H9 (cell line): ENCODE measurements around the gene MUC4. TPM values are rescaled to one million over a fixed set of nuclear protein-coding genes. Genes with fewer than 3 reads are reported as not detected.

Experiments
- DNase-seq: peaks from one replicate; pipeline ENCODE4 v3.0.0-alpha.2; 2017
- H2AFZ ChIP-seq: one replicate; pipeline ENCODE4 v1.6.1; 2013; ENCODE audit warnings: mild to moderate bottlenecking, low read length, control low read depth, moderate library complexity
- H2AK5ac ChIP-seq: 2 replicates; pipeline ENCODE4 v1.6.1; 2013; ENCODE audit warnings: low read length, control low read depth, mixed read lengths; ENCODE audit not compliant: insufficient read length
- H2BK120ac ChIP-seq: one replicate; pipeline ENCODE4 v1.6.1; 2013; ENCODE audit warnings: low read depth, mild to moderate bottlenecking, low read length, control low read depth, inconsistent platforms; ENCODE audit not compliant: poor library complexity, severe bottlenecking
- H2BK12ac ChIP-seq: 2 replicates; pipeline ENCODE4 v1.6.1; 2013; ENCODE audit warnings: low read length, control low read depth, mixed read lengths, low read depth; ENCODE audit not compliant: insufficient read length
- H2BK15ac ChIP-seq: 2 replicates; pipeline ENCODE4 v1.6.1; 2013; ENCODE audit warnings: low read depth, low read length, control low read depth
- H2BK20ac ChIP-seq: one replicate; pipeline ENCODE4 v1.6.1; 2013; ENCODE audit warnings: low read depth, mild to moderate bottlenecking, low read length, control low read depth, inconsistent platforms; ENCODE audit not compliant: poor library complexity, severe bottlenecking
- H2BK5ac ChIP-seq: 2 replicates; pipeline ENCODE4 v1.6.1; 2013; ENCODE audit warnings: low read length, control low read depth, mixed read lengths; ENCODE audit not compliant: insufficient read length
- H3K14ac ChIP-seq: 2 replicates; pipeline ENCODE4 v1.6.1; 2013; ENCODE audit warnings: low read length, control low read depth; ENCODE audit not compliant: insufficient read depth
- H3K18ac ChIP-seq: 2 replicates; pipeline ENCODE4 v1.6.1; 2013; ENCODE audit warnings: low read depth, mild to moderate bottlenecking, mixed read lengths, low read length, control low read depth; ENCODE audit not compliant: insufficient read length
- H3K23ac ChIP-seq: 2 replicates; pipeline ENCODE4 v1.6.1; 2013; ENCODE audit warnings: low read length, control low read depth, mixed read lengths, low read depth; ENCODE audit not compliant: insufficient read length
- H3K23me2 ChIP-seq: 2 replicates; pipeline ENCODE4 v1.6.1; 2013; ENCODE audit warnings: low read depth, mild to moderate bottlenecking, mixed read lengths, low read length, control low read depth; ENCODE audit not compliant: insufficient read length, poor library complexity, severe bottlenecking
- H3K27ac ChIP-seq: 2 replicates; pipeline ENCODE4 v1.5.1; 2013; ENCODE audit warnings: low read length, control low read depth, mixed read lengths, low read depth; ENCODE audit not compliant: insufficient read length
- H3K27me3 ChIP-seq: 2 replicates; pipeline ENCODE4 v1.6.1; 2013; ENCODE audit warnings: low read length, control low read depth, inconsistent platforms; ENCODE audit not compliant: insufficient read depth
- H3K4ac ChIP-seq: 2 replicates; pipeline ENCODE4 v1.6.1; 2013; ENCODE audit warnings: low read depth, mild to moderate bottlenecking, control low read depth, inconsistent platforms, low read length, moderate library complexity
- H3K4me1 ChIP-seq: 2 replicates; pipeline ENCODE4 v1.6.1; 2013; ENCODE audit warnings: low read length, control low read depth, inconsistent platforms; ENCODE audit not compliant: insufficient read depth
- H3K4me2 ChIP-seq: 2 replicates; pipeline ENCODE4 v1.6.1; 2013; ENCODE audit warnings: low read length, control low read depth, mixed read lengths; ENCODE audit not compliant: insufficient read length, insufficient read depth
- H3K56ac ChIP-seq: 2 replicates; pipeline ENCODE4 v1.6.1; 2013; ENCODE audit warnings: low read depth, mild to moderate bottlenecking, mixed read lengths, low read length, control low read depth; ENCODE audit not compliant: insufficient read length
- H3K79me1 ChIP-seq: 2 replicates; pipeline ENCODE4 v1.6.1; 2013; ENCODE audit warnings: low read depth, mild to moderate bottlenecking, moderate library complexity, low read length, control low read depth, inconsistent platforms; ENCODE audit not compliant: insufficient read depth, poor library complexity, severe bottlenecking
- H3K79me2 ChIP-seq: 2 replicates; pipeline ENCODE4 v1.6.1; 2013; ENCODE audit warnings: low read length, control low read depth, inconsistent platforms; ENCODE audit not compliant: insufficient read depth
- H3K9ac ChIP-seq: 2 replicates; pipeline ENCODE4 v1.6.1; 2013; ENCODE audit warnings: low read length, control low read depth, mixed read lengths; ENCODE audit not compliant: insufficient read length; ENCODE audit errors: extremely low read depth
- H3K9me3 ChIP-seq: one replicate; pipeline ENCODE4 v1.6.1; 2013; ENCODE audit warnings: low read depth, low read length, inconsistent platforms; ENCODE audit not compliant: control insufficient read depth
- H3T11ph ChIP-seq: one replicate; pipeline ENCODE4 v1.6.1; 2013; ENCODE audit warnings: mild to moderate bottlenecking, low read length, control low read depth, inconsistent platforms
- H4K20me1 ChIP-seq: one replicate; pipeline ENCODE4 v1.6.1; 2013; ENCODE audit not compliant: control insufficient read depth, insufficient read length, insufficient read depth
- H4K5ac ChIP-seq: 2 replicates; pipeline ENCODE4 v1.6.1; 2013; ENCODE audit warnings: low read depth, mild to moderate bottlenecking, mixed read lengths, low read length, control low read depth; ENCODE audit not compliant: insufficient read length
- H4K8ac ChIP-seq: replicated peaks from 2 replicates; pipeline ENCODE4 v1.6.1; 2013; ENCODE audit warnings: low read length, control low read depth, mixed read lengths, low read depth; ENCODE audit not compliant: insufficient read length
- H4K91ac ChIP-seq: 2 replicates; pipeline ENCODE4 v1.6.1; 2013; ENCODE audit warnings: low read depth, mild to moderate bottlenecking, moderate library complexity, mixed read lengths, low read length, control low read depth; ENCODE audit not compliant: insufficient read length
- H3K27ac Mint-ChIP-seq, 3 experiments: 2 replicates in 2 of 3; 3 replicates in 1 of 3; pipeline ENCODE4 v1.8.0; 2020 to 2021; ENCODE audit warnings: mixed read lengths in 3 of 3, mild to moderate bottlenecking in 1 of 3, moderate library complexity in 1 of 3
- H3K27me3 Mint-ChIP-seq: 2 replicates; pipeline ENCODE4 v1.8.0; 2021; ENCODE audit warnings: low read depth, mild to moderate bottlenecking, moderate library complexity, mixed read lengths
- H3K36me3 Mint-ChIP-seq, 3 experiments: 2 replicates in 2 of 3; 3 replicates in 1 of 3; pipeline ENCODE4 v1.8.0; 2020 to 2021; ENCODE audit warnings: low read depth in 3 of 3, mixed read lengths in 3 of 3; ENCODE audit not compliant: insufficient read depth in 1 of 3
- H3K4me1 Mint-ChIP-seq, 2 experiments: 2 replicates each; pipeline ENCODE4 v1.8.0; 2020; ENCODE audit warnings: mixed read lengths in 2 of 2
- H3K4me3 Mint-ChIP-seq, 2 experiments: 2 replicates in 1 of 2; 3 replicates in 1 of 2; pipeline ENCODE4 v1.8.0; 2020 to 2021; ENCODE audit warnings: mild to moderate bottlenecking in 2 of 2, mixed read lengths in 2 of 2, moderate library complexity in 1 of 2
- H3K9me3 Mint-ChIP-seq, 2 experiments: 2 replicates in 1 of 2; 3 replicates in 1 of 2; pipeline ENCODE4 v1.8.0; 2020; ENCODE audit warnings: mild to moderate bottlenecking in 2 of 2, mixed read lengths in 2 of 2, moderate library complexity in 1 of 2
- CTCF ChIP-seq: fragments of 200-600 bp; sonication (generic); conservative IDR thresholded peaks from 3 replicates; pipeline ENCODE4 v1.8.0; 2021; ENCODE audit warnings: antibody characterized with exemption, mild to moderate bottlenecking
- WGBS: extraction: QIAGEN DNeasy Blood & Tissue Kit; methylation state at CpG from one replicate; pipeline ENCODE4 v1.1.7; 2013; ENCODE audit warnings: missing lambda C conversion rate, low lambda C conversion rate, mixed read lengths; ENCODE audit not compliant: insufficient read length; ENCODE audit errors: extremely low coverage; 5-methylcytosine and 5-hydroxymethylcytosine counted together
- total RNA-seq: library from RNA; stranded (reverse); gene quantifications from 2 replicates; pipeline ENCODE4 v1.2.1, GENCODE V29; 2021

MUC4 gene
- total RNA-seq, 1 experiment from 2014 or later: 1.2 TPM

GRCh38 chr3:195703776-195704175, 108.0 kb downstream of the MUC4 start:
- TF ChIP-seq CTCF: no peak
- no peak overlapping the region for H2BK5ac ChIP-seq
- H3T11ph ChIP-seq: no peak overlapping the region
- H3K23ac ChIP-seq: no peak overlapping the region
- no peak overlapping the region for H3K27ac ChIP-seq
- no peak overlapping the region for H4K5ac ChIP-seq
- no peak overlapping the region for H2BK120ac ChIP-seq
- H3K14ac ChIP-seq: no peak overlapping the region
- no peaks in the 10 kb centered on the region for H3K23me2 ChIP-seq
- H3K18ac ChIP-seq: no peak overlapping the region
- peaks cover 25% of the 10 kb centered on the region in 2 experiments for H3K4me1 Mint-ChIP-seq
- no peak overlapping the region for H2BK12ac ChIP-seq
- peaks cover 40% of the 10 kb centered on the region for H3K27me3 Mint-ChIP-seq
- no peak overlapping the region for H4K8ac ChIP-seq
- H3K79me1 ChIP-seq: no peaks in the 10 kb centered on the region
- no peak overlapping the region for H3K4me2 ChIP-seq
- no peaks in the 10 kb centered on the region for H3K79me2 ChIP-seq
- no peak for DNase-seq
- no peaks in the 10 kb centered on the region for H4K20me1 ChIP-seq
- H3K36me3 Mint-ChIP-seq: peaks cover 0 to 3% (median 0%) of the 10 kb centered on the region in 3 experiments; a peak in 2 of 7 replicates
- H2AK5ac ChIP-seq: no peak overlapping the region
- peaks cover 0 to 3% of the 10 kb centered on the region in 2 experiments; a peak in 3 of 5 replicates for H3K9me3 Mint-ChIP-seq
- no peak overlapping the region for H3K9ac ChIP-seq
- no peak overlapping the region for H3K56ac ChIP-seq
- H3K4ac ChIP-seq: no peak overlapping the region
- peaks cover 4% of the 10 kb centered on the region; the same call in 1 of the 2 replicates for H3K4me1 ChIP-seq
- WGBS: no CpG with 5 or more reads among the region's 5 CpGs
- H3K4me3 Mint-ChIP-seq: no peak overlapping the region
- no peak overlapping the region for H2AFZ ChIP-seq
- no peak overlapping the region for H3K27ac Mint-ChIP-seq
- no peak overlapping the region for H4K91ac ChIP-seq
- no peak overlapping the region for H2BK15ac ChIP-seq
- H3K27me3 ChIP-seq: no peaks in the 10 kb centered on the region
- H3K9me3 ChIP-seq: no peaks in the 10 kb centered on the region
- no peak overlapping the region for H2BK20ac ChIP-seq
